Measurements from ENCODE around the gene C2orf68.

DNA sequence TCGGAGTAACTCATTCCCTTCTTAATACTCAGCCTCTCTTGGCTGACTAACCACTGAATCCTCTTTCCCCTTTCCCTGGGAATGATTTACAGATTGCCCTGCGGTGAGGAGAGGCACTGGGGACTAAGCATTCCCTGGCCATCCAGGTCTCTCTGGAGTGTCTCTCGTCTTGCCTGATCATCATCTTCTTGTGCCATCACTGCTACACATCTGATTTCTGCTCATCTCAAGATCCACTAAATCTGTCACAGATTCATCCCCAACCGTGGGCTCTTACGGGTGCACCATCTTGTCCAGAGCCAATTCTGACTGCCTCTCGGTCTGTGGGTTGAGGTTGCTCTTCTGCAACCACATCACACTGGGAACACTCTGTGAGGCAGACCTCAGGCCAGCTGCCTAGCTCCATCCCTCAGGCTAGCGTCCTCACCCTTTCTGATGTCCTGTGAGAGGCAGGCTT is 44.1 kb upstream of the C2orf68 start:
- TF ChIP-seq, protein P1, sequence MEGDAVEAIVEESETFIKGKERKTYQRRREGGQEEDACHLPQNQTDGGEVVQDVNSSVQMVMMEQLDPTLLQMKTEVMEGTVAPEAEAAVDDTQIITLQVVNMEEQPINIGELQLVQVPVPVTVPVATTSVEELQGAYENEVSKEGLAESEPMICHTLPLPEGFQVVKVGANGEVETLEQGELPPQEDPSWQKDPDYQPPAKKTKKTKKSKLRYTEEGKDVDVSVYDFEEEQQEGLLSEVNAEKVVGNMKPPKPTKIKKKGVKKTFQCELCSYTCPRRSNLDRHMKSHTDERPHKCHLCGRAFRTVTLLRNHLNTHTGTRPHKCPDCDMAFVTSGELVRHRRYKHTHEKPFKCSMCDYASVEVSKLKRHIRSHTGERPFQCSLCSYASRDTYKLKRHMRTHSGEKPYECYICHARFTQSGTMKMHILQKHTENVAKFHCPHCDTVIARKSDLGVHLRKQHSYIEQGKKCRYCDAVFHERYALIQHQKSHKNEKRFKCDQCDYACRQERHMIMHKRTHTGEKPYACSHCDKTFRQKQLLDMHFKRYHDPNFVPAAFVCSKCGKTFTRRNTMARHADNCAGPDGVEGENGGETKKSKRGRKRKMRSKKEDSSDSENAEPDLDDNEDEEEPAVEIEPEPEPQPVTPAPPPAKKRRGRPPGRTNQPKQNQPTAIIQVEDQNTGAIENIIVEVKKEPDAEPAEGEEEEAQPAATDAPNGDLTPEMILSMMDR (IDR thresholded peaks at IDR 0.05), result no peak
- TF ChIP-seq POLR2A (IDR thresholded peaks at IDR 0.05), result no peak

Measured in thyroid gland (tissue), 4 donors.